SK-N-MC (cell line): Measurements from ENCODE around the gene MBNL2.

Experiments used
- EZH2 ChIP-seq: fragments of 200-600 bp; sonication (generic); IDR thresholded peaks from one replicate; pipeline ENCODE4 v1.6.1; 2017; ENCODE audit warnings: antibody characterized with exemption
- FOXP2 ChIP-seq: optimal IDR thresholded peaks from 2 replicates; pipeline ENCODE3; 2011; ENCODE audit warnings: mild to moderate bottlenecking, moderate library complexity; ENCODE audit not compliant: insufficient read depth; ENCODE audit errors: extremely low read length, control extremely low read depth
- POLR2AphosphoS5 ChIP-seq: IDR thresholded peaks from 2 replicates; pipeline ENCODE4 v1.6.1; 2012; ENCODE audit warnings: mild to moderate bottlenecking, low read depth, low read length, borderline replicate concordance

DNA sequence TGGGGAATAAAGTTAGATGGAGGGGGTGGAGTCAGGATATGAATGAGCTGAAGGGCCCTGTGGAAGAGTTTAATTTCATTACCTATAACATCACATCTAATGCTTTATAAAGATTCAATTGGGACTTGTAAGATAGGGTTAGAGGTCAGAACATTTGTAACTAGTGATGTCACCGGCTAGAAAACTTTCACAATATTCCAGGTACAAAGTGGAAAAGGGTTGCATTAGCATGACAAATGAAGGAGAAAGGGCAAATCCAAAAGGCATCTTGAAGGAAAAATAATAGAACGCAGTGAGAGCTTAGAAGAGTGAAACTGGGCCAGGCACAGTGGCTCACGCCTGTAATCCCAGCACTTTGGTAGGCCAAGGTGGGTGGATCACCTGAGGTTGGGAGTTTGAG lies 7.6 kb downstream of the MBNL2 start:
- TF ChIP-seq POLR2AphosphoS5 (no peak), EZH2 (no peak), FOXP2 (no peak)
